DMS114 treated with DMSO at 0.1 percent for 48 hours (cell line): ENCODE data around the gene KIFC3.
"Not testable (repeated sequence)": the region's sequence is repeated elsewhere in the genome, so short reads cannot be mapped to it uniquely, and the experiment has no call there.

Experiments used
- DNase-seq: peaks from one replicate; lab custom pipeline; 2025; ENCODE audit not compliant: unreplicated experiment; lab: John Stamatoyannopoulos, UW

KIFC3 gene

DNA sequence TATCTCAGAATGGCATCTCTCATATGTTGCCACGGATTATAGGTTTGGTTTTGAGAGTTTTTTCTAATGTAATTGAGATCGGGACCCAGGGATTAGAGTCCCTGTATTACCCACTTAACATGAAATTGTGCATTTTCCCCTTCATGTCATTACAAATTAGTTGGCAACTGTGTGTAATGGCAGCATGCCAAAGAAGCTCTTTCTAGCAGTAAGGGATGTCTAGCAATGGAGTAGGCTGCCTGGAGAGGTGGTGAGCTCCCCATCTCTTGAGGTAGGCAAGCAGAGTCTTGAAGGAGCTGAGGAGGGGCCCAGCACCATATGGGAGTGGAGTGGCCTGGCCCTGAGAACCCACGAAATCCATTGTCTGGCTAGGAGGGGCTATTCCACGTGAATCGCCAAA, 76.7 kb downstream of the KIFC3 start:
- no peak for DNase-seq

DNA sequence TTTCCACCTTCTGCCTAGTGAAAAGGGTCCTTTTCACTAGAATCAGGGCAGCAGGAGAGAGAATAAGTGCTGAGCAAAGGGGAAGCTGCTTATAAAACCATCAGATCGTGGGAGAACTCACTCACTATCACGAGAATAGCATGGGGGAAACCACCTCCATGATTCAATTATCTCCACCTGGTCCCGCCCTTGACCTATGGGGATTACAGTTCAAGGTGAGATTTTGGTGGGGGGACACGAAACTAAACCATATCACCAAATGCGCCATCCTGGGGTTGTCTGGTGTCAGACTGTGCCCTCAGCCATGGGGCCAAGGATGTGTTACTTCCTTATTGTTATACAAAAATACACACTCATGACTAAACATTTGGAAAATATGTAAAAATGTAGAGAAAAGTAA, 77.1 kb downstream of the KIFC3 start:
- DNase-seq: no peak

DNA sequence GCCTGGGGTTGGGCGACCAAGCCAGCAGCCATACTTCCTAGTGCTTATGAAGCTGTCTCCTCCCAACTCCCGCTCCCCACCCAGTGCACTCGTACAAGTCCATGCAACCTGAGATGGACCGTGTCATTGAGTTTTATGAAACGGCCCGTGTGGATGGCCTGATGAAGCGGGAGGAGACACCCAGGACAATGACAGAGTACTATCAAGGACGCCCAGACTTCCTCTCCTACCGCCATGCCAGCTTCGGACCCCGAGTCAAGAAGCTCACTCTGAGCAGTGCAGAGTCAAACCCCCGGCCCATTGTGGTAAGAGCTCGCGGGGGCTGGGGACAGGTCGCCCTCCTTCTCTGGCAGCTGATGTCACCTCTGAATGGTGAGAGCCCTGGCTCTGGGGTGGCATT, 77.8 kb downstream of the KIFC3 start:
- DNase-seq: no peak

DNA sequence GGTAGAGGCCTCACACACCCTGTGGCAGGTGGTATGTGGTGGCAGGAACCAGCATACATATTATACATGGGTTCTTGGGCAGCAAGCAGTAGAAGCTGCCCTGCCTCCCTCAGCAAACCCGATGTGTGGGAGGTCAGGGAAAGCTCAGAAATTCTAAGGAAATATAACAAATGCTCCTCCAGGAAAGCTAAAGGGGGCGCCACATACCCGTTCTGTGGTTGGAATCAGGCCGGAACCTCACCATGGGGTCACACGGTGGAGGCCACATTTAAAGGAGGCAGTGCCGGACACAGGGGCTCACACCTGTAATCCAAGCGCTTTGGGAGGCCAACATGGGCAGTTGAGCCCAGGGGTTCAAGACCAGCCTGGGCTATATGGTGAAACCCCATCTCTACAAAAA, 79.1 kb downstream of the KIFC3 start:
- no peak for DNase-seq

DNA sequence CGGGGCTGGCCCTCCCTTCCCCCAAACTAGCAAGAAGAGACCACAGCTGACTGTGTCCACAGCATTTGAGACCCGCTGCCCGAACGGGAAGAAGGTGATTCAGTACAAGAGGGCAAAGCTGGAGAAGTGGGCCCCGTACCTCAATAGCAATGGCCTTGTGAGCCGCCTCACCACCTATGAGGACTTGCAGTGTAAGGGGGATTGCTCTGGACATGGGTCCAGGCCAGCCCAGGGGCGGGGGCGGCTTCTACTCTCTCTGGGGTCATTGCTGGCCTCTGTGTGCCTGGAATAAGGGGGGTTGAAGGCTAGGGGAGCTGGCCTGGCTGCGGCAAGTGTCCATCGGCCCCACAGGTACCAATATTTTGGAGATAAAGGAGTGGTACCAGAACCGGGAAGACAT, 79.6 kb downstream of the KIFC3 start:
- no peak for DNase-seq

DNA sequence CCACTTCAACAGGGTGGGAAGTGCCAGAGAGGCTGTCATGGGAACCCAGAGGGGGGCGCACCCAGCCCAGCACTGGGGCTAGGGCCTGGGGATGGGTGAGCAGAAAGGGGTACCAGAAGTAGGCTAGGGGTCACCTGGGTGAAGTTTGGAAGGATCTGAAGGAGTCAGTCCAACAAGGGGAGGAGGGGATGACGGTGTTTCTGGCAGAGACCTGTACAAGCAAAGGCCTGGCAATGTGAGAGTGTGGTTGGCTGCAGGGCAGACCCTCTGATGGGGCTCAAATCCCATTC, 80.1 kb downstream of the KIFC3 start:
- no peak for DNase-seq

DNA sequence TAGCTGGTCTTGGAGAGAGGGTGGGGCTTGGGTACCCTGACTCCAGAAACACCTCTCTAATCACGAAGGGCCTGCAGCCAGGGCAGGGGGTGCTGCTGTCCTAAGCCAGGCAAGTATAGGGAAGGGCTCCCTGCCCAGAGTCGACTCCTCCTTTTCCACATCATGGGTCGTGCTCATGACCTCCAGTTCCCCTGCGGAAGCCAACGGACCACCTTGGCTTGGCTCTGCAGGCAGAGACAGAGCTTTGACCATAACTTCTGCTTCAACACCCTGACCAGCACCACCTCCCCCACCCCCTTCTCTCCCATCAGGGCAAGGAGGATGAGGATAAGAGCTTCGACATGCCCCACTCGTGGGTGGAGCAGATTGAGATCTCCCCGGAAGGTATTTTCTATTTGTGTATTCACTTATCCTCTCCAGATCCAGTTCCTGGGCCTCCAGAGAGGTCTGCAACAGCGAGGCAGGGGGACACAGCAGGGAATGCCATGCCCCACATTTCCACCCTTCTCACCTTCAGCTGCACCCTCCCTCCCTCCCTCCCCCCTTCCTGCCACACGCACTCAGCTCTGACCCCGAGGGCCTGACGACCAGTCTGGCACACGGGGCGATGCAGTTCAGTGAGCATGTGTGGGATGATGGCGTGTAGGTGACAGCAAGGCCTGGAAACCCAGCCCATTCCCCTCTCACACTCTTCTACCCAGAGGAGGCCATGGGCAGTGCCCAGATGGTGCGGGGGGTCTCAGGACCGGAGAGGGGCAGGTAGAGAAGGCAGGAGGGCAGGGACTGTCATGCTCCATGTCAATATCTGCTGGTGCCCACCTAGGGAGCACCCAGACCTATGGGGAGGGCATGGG, 80.7 kb downstream of the KIFC3 start:
- DNase-seq: no peak

DNA sequence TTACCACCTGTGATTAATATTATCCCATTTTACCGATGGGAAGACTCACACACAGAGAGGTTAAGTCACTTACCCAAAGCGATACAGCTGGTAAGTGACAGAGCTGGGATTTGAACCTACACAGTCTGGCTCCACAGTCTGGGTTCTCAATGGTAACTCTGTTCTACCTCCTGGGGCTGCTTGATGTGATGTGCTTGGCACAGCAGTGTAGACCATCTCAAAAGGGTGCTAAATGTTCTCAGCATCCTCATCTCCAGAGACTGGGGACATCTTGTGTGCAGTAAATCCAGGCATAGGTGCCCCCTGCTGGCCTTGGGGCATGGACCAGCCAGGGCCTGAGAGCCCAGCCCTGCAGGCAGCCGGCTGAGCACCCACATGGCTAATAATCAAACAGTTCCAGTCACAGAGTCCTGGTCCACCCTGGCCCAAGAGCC, 82.1 kb downstream of the KIFC3 start:
- no peak for DNase-seq

DNA sequence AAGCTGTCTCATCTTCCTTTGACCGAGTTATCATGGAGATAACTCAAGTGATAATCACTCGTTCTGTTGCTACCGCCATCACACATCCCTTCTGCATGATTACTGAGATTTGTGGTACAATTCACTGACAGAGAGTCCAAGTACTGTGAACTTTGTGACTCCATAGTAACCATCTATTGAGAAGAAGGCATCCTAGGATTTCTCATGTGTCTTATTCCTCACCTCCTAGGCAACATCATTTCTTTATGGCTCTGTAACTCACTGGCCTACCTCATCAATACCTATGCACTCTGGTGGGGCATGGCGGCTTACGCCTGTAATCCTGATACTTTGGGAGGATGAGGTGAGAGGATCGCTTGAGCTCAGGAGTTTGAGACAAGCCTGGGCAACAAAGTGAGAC, 88.2 kb downstream of the KIFC3 start:
- no peak for DNase-seq

DNA sequence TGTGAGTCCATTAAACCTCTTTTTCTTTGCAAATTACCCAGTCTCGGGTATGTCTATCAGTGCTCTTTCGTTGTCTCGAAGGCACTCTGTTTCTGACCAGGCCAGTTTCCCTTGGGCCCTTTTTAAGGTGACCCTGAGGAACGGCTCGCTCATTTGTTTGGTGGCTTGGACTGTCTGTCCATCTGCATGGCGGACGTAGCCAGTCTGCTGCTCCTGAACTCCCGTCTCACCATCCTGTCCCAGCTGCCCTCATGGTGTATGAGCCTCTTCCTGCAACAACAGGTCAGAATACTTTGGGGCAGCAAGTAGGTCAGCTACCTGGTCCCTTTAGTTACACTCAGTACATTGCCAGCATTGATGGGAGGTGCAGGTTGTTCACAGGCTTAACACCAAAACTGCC, 88.7 kb downstream of the KIFC3 start:
- DNase-seq: no peak

DNA sequence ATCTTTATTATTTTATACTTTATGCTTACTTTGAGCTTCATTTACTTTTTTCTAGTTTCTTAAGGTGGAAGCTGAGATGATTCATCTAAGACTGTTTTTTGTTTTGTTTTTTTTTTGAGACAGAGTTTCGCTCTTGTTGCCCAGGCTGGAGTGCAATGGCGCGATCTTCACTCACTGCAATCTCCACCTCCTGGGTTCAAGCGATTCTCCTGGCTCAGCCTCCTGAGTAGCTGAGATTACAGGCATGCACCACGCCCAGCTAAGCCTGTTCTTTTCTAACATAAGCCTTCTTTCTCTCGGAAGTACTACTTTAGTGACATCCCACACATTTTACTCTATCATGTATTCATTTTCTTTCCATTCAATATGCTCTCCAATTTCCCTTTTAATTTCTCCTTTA, 89.7 kb downstream of the KIFC3 start:
- not testable (repeated sequence) for DNase-seq

DNA sequence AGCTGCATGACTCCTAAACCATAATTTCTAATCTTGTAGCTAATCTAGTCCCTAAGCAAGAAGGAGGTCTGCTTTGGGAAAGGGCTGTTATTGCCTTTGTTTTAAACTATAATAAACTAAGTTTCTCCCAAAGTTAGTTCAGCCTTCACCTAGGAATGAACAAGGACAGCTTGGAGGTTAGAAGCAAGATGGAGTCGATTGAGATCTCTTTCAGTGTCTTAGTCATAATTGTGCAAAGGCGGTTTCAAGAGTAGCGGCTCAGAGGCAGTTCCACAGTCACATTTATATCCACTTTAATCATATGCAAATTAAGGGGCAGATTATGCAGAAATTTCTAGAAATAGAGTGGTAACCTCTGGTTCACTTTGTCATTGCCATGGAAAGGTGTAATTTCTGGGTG, 90.3 kb downstream of the KIFC3 start:
- DNase-seq: no peak

DNA sequence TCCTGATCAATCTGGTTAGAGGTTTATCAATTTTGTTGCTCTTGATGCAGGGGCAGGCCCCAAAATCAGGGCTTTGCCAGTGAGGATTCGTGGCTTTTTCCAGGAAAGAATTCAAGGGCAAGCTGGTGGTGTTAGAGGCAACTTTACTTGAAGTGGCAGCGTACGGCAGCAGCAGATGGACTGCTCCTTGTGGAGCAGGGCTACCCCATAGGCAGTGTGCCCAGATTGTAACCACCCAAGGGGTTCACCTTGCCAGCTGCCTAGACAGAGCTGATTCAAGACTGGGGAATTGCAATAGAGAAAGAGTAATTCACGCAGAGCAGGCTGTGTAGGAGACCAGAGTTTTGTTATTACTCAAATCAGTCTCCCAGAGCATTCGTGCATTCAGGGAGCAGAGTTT, 90.9 kb downstream of the KIFC3 start:
- DNase-seq: no peak

DNA sequence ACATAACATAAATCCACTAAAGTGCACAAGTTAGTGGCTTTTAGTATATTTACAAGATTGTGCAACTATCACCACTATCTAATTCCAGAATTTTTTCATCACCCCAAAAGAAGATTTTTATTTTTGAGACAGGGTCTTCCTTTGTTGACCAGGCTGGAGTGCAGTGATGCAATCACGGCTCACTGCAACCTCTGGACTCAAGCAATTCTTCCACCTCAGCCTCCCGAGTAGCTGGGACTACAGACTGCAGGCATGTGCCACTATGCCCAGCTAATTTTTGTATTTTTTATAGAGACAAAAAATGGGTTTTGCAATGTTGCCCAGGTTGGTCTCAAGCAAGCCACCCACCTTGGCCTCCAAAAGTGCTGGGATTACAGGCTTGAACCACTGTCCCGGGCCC, 92.6 kb downstream of the KIFC3 start:
- DNase-seq: no peak
